Frontal cortex (tissue), 4 donors: ENCODE measurements around the gene MLPH. TPM values are rescaled to one million over a fixed set of nuclear protein-coding genes. Genes with fewer than 3 reads are reported as not detected.

Experiments used
- DNase-seq, 2 donors: peaks; one replicate each; pipeline ENCODE4 v3.0.0; 2012; ENCODE audit warnings: low spot score in 2 of 2
- FAIRE-seq: peaks from 2 replicates; lab custom pipeline; 2012; peaks lifted over from hg19 to GRCh38; lab: Jason Lieb, UNC
- total RNA-seq: library from RNA; depleted of rRNA; stranded (reverse); fragments of >200 nt; gene quantifications from one replicate; pipeline ENCODE4 v1.2.3, GENCODE V29; 2014
- donor health status: control.
- donor health status: control.
- donor health status: control.

The MLPH gene
- total RNA-seq, 1 donor from 2014 or later: 0.82 TPM

DNA sequence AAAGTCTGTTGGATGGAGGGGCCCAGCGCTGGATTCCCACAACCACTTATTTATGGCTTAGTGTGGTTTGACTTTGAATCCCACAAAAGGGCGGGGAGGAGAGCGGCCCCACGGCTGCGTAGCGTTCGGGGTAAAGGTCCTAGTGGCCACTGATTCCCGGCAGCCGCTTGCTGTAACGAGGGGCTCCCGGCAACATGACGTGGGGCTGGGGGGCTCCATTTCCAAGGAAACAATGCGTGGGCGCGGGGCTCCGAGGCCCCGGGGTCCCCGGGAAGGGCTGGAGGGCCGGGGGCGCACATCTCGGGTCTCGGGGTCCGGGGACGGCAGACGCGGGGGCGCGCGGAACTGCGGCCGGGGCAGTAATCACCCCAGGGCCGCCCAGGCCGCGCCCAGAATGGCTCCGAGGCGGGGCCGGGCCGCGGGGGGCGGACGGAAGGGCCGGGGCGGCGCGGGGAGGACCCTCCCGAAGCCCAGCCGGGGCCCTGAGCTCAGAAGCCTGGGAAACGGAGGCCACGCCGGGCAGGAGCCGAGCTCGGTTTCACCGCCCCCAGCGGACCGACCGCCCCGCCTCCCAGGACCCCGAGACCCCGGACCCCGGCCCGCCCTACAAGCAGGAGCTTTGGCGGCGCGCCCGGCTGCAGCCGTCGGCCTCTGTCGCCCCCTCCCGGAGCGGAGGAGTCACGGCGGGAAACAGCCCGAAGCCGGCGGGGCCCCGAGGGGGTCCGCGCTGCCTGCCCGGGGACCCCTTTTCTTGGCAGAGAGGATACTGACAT is 11.9 kb upstream of the MLPH start:
- no peak for FAIRE-seq
- peak; percentile 86 to 88 for DNase-seq

DNA sequence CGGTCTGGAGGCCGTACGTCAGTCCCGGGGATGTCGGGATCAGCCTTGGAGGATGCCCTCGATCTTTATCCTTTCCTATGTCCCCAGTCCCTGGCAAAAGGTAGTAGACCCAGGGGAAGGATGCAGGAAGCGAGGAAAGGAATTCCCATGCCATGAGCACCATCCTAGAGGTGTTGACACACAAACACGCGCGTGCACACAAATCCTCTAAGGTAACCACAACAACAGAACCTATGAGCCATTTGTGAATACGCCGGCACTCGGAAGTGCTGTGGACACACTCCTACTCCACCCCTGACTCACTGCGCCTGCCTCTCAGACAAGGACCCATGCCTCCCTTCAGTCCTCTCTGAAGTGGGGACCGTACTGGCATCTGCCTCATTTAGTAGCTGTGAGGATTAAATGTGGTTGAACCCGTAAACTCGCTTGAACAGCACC is 11.3 kb upstream of the MLPH start:
- no peak for DNase-seq
- FAIRE-seq: no peak

DNA sequence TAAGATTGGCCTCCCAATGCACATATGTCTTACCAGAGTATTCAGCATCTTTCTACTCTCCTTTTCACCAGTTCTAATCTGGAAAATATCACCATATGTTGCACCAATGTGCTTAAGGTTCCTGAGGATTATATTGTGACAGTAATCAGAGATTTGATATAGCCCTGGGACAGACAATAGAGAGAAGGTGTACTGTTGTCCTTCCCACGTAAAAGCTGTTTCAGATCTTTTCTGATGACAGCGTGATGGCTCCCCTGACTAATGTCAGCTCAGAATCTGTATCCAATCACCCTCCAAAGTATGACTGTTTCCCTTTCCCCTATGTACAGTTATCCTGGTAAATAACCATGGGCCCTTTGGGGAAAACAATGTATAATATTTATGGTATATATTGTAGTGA is 9.0 kb upstream of the MLPH start:
- DNase-seq: no peak
- no peak for FAIRE-seq

DNA sequence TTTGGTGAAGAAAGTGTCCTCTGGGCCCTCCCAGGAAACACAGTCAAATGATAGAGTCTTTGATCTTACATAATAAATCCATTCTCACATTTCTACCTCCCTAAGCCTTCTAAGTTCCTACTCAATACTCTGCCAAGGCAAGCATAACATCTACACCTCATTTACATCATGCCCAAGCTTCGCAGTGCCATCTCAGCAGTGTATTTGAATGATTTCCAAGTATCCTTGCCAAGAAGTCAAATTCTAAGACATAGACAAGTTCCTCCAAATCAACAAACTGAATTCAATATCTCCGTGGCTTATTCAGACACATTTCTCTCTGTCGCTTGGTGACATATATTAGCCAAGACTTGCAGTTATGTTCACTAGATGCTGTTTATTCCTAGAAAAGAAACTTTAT is 8.1 kb upstream of the MLPH start:
- no peak for DNase-seq
- FAIRE-seq: no peak

DNA sequence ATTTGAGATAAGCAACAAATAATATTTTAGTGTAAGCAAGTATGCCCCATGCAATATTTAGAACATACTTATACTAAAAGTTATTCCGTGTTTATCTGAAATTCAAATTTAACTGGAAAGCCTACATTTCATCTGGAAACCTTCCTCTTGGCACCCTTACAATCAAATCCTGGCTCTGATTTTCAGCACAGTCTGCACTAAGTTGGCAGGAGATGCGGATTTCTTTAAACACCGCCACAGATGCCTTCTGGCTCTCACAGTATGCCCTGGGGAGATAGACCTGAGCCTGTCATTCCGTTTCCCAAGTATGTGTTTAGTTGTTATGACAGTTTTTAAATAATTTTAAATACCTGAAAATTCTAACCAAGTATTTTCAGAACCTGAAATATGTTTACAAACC is 7.3 kb upstream of the MLPH start:
- DNase-seq (no peak), FAIRE-seq (no peak)

DNA sequence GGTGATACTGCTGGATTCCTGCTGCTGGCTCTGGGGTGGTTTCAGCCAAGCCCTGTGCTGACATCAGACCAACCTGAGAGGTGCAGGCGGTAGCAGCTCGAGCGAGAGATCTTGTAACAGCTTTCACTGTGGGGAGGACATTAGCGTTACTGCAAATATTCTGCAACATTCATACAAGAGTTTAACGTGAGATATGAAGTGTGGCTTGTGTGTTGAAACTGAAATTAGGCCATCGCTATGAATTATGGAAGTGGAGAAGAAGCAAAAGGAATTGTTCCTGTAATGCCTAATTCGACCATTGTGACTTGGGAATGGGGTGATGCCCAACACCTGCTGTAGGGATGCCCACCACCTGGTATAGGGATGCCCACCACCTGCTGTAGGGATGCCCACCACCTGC is 6.5 kb upstream of the MLPH start:
- FAIRE-seq (no peak), DNase-seq (no peak)

DNA sequence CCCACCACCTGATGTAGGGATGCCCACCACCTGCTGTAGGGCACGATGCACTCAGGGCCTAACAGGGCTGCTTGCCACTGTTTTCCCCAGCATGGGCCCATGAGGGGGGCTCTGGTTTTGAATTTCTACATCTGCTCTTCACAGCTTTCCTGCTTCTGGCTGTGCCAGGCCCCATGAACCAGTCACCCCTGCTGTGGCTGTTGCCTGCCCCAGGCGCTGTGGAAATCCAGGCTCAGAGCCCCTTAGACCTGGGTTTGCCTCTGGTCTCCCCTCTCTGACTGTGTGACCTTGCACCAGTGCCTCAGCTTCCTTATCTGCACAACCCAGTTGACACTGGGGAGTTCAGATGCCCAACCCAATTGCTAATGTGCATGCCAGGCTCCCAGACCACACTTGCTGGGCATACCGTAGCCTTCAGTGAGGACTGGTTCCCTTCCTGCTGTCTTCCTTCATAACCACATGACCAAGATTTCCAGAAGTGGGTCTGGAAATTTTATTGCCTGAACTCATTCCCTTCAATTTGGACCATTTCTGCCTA is 6.0 kb upstream of the MLPH start:
- no peak for FAIRE-seq
- no peak for DNase-seq

DNA sequence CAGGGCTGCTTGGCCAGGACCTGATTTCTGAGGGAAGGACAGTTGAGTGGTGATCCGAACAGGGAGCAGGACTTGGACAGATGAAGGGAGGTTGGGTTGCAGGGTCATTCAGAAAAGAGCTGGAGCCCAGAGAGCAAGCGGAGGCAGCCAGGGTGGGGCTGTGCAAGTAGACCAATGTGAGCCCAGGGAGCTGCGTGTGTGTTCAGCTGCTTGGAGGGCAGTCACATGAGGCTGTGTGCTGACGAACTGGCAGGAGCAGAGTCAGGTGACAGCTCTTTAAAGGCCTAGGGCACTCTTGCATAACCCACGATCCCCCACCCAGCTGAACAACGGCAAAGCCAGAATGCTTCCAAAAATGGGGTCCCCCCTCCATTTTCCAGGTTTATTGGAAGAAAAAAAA is 4.6 kb upstream of the MLPH start:
- no peak for FAIRE-seq
- no peak for DNase-seq

DNA sequence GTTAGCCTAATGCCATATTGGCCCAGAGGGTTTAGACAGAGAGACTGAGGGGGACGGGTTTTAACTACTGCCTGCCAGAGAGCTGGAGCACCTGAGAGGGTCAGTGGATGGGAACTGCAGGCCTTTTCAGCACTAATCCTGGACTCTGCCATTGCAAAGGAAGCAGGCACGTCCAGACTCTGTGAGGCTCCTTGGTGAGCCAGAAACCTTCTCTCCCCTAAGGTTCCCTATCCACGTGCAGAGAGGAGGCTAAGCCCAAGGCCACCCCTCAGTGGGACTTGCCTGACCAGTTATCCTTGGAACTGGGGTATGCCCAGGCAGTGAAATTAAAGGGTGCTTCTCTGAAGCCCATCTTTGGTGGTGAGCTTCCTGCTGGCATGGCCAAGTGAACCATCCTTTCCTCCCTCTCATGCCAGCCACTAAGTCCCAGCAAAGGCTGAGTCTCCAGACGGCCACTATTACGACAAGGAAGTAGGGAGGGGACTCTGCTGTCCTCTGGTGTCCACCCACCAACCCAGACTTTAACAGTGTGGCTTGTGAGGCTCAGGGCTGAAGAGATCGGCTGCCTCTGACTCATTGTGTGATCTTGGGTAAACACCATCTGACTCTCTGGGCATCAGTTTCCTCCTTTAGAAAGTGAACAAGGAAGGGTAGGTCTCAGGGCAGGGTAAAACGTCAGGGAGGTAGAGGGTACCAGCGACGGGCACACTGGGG is 3.9 kb upstream of the MLPH start:
- FAIRE-seq (no peak), DNase-seq (no peak)

DNA sequence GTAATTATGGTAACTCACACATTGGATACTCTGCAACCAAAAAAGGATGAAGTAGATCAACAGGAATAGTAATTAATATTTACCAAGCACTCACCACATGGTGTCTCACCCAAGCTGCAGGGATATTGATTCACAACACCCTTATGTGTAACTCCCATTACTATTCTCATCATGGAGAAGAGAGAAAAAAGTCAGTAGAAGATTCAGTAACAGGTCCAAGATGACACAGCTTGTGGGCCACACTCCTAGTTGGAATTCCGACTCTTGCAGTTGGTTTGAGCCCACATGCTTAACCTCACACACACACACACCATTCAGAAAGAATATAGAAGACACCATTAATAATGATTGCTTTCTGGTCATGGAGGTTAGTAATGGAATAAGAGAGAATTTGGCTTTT is 1.7 kb upstream of the MLPH start:
- FAIRE-seq: no peak
- no peak for DNase-seq

DNA sequence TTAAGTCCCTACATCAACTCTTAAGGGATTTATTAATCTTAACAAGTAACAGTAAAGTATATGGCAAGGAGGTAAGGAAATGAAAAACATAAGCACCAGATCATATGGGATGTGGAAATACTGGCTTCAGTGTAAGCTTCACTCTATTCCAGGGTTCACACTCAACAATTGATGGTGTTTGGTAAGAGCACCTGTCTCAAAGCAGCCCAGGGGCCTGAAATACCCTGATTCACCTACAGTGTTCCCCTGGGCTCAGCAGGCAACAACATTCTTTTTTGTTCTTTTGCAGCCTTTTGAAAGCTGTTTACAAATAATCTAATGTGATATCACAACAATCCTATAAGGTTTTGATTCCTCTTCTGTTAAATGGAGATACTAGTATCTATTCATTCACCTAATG is 1.2 kb upstream of the MLPH start:
- FAIRE-seq (no peak), DNase-seq (no peak)

DNA sequence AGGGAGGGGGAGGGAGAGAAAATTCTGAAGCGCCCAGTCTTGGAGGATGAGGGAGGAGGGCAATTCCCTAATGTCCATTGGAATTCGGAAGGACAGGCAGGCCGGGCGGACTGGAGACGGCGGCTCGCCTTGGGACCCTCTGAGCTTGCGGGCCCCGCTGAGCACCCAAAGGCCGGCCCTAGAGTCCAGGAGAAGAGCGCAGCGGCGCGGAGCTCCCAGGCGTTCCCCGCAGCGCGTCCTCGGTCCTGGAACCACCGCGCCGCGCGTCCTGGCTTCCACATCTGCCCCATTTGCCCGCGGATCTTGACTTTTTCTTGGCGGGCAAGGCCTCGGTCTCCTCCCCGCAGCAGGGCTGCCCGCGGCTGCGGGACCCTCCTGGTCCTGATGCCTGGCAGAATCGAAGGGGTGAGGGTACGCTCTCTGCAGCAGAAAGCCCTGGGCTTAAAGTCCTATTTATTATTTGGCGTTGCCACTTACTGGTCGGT is 675 bp upstream of the MLPH start:
- FAIRE-seq: no peak
- DNase-seq: no peak

DNA sequence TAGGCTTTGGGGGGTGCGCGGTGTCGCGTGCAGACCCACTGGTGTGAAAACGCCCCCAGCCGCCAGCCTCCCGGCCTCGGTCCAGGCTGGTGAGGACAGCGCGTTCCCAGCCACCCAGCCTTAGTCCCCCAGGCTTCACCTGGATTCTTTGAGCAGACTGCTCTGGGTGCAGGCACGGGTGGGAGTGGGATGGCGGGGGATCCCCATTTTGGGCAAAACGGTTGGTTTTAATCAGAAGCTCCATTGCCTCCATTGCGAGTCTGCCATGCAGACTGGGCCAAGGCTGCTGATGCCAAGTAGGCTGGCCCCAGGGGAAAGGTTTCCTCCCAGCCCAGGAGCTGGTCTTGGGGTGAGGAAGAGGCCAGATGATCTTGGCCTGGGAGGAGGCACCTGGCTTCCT is 445 bp downstream of the MLPH start:
- DNase-seq (no peak), FAIRE-seq (no peak)

DNA sequence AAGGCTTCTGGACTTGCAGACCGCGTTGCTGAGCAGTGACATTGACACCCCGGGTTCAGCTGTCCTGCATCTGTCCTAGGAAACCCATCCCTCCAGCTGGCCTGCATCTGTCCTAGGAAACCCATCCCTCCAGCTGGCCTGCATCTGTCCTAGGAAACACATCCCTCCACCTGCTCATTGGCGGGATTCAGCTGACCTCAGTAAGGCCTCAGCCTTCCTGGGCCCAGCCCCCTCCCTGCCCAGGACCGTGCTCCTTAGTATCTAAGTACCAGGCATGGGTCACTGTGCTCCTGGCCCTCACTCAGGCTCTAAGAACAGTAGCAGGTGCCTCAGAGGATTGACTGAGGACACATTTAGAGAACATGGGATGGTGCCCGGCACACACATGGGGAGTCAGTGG is 1.2 kb downstream of the MLPH start:
- no peak for DNase-seq
- no peak for FAIRE-seq

DNA sequence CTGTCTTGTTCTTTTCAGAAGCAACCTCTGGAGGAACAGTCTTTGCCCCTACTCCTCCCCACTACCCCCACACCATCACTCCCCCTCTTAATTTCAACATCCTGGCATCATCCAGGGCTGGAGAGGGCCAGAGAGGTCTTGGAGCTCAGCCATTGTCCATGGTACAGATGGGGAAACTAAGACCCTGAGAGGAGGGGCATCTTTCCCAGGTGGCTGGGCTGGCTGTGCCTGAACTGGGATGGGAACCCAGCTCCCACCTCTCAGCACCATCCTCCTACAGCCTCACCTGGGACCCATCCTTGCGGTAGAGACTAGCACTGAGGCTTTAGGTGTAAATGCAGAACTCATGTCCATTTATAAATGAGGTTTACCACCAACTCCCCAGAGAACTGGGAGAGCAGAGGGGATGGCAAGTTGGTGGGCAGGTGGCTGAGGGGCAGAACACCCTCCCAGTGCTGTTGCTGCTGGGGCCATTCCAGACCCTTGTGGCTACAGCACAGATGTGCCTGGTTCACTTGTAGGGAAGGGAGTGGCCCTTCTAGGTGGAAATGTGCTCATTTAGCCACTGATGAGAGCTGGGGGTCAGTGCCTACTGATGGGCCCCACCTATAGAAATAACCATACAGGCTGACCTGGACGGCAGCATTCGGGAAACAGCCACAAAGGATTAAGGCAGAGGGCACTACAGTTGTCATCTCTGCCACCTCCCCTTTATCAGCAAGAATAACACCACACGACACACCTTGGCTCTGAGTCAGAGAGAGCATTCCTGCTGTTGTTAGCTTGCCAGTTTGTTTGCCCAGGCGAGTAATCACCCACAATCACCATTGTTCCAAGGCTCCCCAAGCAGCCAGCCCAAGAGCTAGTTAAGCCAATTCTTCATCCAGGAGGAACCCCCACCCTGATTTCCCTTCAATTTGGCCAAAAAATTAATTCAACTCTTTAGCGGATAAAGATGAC is 2.1 kb downstream of the MLPH start:
- FAIRE-seq: no peak

DNA sequence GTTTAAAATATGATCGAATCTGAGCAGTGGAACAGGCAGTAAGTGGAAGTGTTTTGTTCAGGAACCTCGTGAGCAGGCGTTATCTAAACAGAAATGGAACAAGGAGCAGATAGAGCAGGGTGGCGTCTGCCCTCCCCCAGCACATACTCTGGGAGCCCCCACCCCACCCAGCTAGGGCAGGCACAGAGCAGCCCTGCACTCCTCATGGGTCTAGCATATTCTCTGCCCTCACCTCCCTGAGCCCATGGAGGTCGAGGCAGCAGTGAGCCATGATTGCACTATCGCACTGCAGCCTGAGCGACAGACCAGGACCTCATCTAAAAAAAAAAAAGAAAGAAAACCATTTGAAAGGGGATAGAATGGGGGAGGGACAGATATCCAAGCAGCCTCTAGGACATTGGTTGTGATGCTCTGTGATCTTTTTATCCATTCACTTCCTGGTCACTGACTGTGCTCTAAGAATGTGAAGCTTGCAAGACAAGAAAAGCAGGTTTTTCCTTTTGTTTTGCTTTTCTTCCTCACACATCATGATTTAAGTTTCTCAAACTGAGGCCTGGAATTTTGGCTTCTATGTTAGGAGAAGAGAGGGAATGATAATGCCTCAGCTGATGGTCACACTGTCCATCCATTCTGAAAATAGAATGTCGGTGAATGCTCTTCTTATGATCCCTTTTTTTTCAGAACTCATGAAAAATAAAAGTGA is 3.1 kb downstream of the MLPH start:
- no peak for FAIRE-seq
- no peak for DNase-seq

More for the DNA sequence above, 2.1 kb downstream of the MLPH start:
- DNase-seq: no peak

DNA sequence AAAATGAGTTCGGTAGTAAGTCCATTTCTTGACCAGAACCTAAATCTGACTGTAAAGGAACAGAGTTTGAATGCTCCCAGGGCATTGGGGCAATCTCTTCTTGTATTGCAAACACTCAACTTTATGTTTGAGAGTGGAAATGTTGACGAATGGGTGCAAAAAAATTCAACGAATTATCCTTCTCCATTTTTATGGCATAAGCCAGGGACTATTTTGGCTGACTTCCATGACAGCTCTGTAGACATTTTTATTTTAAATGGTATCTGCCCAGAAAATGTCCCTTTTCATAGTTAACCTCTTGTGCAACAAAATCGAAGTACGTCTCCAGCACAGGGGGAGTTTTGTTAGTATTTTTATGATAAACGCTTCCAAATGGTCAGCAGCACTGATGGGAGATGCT is 3.7 kb downstream of the MLPH start:
- no peak for FAIRE-seq
- DNase-seq: no peak

DNA sequence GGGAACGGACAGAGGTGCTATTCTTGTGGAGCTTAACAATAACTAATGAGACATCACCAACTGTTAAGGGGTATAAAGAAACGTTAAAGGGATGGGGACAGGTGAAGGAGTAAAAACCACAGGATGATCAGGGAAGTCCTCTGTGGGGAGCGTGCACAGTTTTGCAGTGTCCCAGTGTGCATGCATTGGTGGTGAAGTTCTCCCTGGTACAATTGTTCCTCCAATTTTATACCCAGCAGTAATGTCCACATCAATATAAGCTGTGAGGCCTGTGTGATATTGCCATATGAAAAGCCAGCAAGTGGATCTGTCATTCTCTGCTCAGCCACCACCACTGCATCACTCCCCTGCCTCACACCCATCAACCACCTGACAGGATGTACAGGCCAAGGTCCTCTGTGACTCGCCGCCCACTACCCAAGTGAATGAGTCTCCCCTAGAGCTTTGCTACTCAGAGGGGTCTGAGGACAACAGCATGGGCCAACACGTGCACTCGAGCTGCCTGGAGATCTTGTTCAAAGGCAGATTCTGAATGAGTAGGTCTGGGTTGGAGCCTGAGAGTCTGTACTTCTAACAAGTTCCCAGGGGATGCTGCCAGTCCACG is 4.6 kb downstream of the MLPH start:
- DNase-seq (no peak), FAIRE-seq (no peak)
